Midbrain (tissue), 1 donor: ENCODE measurements around the gene H2AZ2.

Experiments used
- DNase-seq: peaks from one replicate; lab custom pipeline; 2025; lab: John Stamatoyannopoulos, UW

The H2AZ2 gene

GRCh38 chr7:44784364-44784763 lies 63.5 kb downstream of the H2AZ2 start:
- no peak for DNase-seq

- DNase-seq: no peak
Measured at GRCh38 chr7:44783407-44783806, 64.5 kb downstream of the H2AZ2 start.

GRCh38 chr7:44782460-44782859 lies 65.4 kb downstream of the H2AZ2 start:
- no peak for DNase-seq
